ENCODE results near the gene OVCA2.

DNA sequence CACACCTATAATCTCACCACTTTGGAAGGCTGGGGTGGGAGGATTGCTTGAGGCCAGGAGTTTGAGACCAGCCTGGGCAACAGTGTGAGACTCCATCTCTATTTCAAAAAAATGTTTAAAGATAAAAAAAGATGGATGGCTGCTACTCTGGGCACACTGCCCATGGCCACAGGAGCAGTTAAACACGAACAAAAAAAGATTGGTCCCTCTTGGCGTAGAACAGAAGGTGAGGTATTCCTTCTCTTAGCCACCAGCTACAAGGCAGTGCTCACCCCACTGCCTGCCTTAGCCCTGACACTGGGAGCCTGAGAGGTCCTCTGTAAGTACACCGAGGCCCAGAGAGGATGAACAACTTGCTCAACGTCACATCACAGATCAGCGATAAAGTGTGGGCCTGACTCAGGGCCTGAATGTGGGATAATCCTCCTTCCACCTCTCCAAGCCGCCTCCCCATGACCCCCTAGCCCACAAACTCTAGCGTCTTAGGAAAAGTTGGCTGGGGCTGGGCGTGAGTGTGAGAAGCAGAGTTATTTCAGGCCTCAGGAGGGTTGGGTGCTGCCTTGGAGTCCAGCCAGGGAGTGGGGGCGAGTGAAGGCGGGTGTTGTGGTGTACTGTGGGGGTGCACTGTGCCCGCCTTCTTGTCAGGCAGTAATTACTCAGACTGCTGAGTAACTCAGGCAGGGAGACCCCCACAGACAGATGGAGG, 14.1 kb upstream of the OVCA2 start:
- no peak for TF ChIP-seq POLR2AphosphoS5 (IDR thresholded peaks at IDR 0.05; ENCODE audit: borderline replicate concordance, low read depth, low read length)
- no peak for TF ChIP-seq EZH2 (IDR thresholded peaks at IDR 0.05)
- no peak for TF ChIP-seq FOXP2 (optimal IDR thresholded peaks at IDR 0.05; ENCODE audit: control extremely low read depth, extremely low read length, insufficient read depth)
